GM19395 (cell line): ENCODE measurements around the gene PHLPP1.

Experiments used
- ATAC-seq: cut with Tn5 transposase; IDR thresholded peaks from one replicate; pipeline ENCODE4 v1.9.1; 2021; ENCODE audit warnings: mild to moderate bottlenecking, moderate library complexity; ENCODE audit not compliant: unreplicated experiment

Gene PHLPP1

DNA sequence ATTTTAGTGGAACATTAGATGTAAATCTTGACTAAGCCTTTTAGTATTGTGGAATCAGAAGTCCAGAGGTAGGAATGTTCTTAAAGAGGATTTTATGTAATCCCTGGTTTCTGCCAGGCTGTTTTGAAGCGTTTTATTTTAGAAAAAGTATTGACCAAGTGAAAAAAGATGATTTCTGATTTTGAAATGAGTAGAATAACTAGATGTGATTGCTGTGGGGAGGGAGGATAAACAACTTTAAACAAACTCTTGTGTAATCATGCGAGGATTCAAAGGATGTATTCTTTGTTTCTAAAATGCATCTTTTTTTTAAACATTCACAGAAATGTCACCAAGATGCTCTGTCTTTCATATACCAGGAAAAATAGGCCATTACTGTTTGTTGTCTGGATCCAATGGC, 53.9 kb downstream of the PHLPP1 start:
- no peak for ATAC-seq

- peak; percentile 65 for ATAC-seq
Measured at GRCh38 chr18:62771494-62772270, 56.3 kb downstream of the PHLPP1 start.

DNA sequence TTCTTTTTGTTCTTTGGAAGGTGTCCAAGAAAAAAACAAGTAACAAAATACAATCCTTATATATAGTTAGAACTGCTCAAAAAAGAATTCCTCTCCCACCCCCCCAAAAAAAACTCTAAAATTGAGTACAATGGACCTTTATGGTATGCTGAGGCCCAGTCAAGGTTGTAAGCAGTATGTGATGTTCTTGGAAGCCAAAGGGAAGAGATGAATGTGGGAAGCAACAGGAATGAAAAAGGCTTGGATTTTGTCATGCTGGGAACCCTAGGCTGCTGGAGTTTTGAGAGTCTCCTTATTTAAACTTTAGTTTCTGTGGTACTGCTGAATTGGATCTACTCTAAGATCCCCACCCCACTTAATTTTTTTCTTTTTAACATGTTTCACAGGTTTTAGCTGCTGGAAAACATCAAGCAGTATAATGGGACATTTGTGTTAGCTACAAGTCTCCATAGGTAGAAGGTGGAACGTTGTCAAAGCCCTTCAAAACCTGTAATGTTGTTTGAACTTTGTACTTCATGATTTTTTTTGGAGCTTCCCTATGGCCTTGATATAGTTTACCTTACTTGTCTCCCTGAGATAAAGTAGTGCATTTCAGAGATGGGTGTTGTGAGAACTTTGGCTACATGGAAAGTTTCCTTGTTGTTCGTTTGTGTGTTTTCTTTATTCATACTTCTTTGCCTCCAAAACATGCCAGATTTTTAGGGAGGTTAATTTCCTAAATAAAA, 57.7 kb downstream of the PHLPP1 start:
- ATAC-seq = no peak

DNA sequence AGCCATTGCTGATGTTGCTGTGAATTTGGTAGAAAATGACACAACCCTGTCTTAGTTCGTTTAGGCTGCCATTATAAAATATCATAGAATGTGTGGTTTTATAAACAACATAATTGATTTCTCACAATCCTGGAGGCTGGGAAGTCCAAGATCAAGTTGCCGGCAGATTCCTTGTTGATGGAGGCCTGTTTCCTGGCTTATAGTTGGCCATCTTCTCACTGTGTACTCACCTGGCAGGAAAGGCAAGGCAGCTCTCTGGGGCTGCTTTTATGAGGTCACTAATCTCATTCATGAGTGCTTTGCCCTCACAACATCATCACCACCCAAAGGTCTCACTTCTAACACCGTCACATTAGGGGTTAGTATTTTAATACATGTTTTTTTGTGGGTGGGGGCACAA, 58.4 kb downstream of the PHLPP1 start:
- no peak for ATAC-seq

- no peak for ATAC-seq
Measured at GRCh38 chr18:62776024-62776570, 60.8 kb downstream of the PHLPP1 start.

GRCh38 chr18:62777814-62778213, 62.5 kb downstream of the PHLPP1 start:
- no peak for ATAC-seq

DNA sequence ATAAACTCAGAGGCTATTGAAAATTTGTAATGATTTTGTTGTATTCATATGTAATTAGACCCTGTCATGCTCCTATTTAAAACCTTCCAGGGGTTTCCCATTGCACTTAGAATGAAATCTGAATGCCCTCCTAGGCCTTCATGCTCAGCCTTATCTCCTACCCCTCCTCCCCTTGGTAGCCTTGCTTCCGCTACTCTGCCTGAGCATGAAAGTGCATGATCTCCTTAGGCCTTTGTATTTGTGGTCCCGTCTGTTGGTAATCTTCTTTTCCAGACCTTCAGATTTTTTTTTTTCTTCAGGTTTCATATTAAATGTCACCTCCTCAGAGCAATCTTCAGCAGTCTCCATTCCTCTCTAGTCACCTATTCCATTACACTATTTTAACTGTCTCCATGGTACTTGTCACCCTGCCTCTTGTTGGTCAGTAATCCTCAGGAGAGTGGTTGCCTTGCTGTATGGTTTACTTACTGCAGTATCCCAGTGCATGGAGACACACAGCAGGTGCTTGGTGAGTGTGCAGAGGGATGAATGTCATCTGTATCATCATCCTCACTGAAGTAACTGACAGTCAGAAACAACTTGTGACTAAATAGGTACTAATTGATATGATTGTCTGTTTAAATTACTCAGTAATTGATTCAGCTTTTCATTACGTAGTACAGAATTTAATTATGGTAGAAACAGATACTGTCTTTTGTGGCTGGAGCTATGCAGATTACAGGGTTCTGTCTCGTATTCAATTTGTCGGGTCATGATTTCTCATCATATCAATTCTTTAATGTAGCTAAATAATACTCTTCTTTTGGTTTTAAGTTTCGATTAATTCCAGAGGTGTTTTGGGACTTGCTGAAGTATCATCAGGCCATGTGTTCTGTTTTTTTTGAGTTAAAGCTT, 63.9 kb downstream of the PHLPP1 start:
- ATAC-seq = no peak

DNA sequence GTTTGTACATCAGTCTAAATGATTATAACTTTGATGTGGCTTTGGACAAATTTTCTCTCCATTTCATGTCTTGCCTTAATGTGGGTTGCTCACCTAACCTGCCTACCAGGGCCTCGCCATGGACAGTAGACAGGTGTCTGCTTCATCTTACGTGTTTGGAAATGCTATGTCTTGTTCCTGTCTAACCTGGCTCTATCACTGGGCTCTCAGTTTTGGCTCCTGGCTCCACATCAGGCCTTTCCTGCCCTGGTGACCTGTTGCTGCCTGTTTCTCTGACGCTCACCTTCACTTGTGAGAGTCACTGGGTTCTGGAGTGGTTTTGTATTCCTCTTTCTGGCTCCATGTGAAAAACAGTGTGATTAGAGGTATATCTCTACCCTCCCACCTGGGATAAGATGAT, 65.9 kb downstream of the PHLPP1 start:
- no peak for ATAC-seq

DNA sequence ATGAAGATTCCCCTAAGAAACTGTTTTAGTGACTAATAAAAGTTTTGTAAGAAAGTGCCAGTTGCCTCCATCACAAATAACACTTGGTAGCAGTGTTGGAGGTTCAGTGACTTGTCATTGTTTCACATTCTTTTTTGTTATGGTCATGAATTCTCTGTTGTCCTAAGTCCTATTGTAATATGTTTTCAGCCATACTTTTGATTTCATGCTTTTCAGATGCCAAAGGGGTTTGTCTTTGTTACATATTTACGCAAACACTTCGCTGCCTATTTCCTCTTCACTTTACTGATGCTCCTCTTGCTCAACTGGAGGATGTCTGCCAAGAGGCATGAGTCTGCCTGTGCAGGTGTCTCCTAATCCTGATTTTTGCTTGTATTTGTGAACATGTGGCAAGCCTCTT, 66.6 kb downstream of the PHLPP1 start:
- ATAC-seq = no peak

- ATAC-seq = peak; percentile 76
Measured at GRCh38 chr18:62784338-62784965, 69.1 kb downstream of the PHLPP1 start.

GRCh38 chr18:62784966-62785413, 69.6 kb downstream of the PHLPP1 start:
- ATAC-seq = no peak

GRCh38 chr18:62786689-62787088, 71.3 kb downstream of the PHLPP1 start:
- no peak for ATAC-seq

DNA sequence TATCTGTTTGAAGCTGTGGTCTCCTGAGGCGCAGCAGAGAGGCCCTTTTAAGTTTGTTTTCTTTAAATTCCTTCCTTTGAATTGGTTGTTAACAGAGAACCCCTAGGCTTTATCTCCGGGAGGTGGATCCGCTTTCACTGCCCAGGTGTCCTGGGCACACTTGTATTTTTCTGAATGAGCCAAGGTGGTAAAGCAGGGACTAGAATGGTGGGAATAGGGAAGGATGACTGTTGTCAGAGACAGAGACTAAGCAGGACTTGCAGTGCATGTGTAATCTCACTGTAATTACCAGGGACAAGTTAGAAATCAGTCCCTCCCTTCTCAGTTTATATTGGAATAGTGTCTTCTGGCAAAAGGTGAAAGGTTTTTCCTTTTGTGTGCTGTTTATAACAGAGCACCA, 72.8 kb downstream of the PHLPP1 start:
- ATAC-seq = no peak

- no peak for ATAC-seq
Measured at GRCh38 chr18:62788876-62789275, 73.5 kb downstream of the PHLPP1 start.

DNA sequence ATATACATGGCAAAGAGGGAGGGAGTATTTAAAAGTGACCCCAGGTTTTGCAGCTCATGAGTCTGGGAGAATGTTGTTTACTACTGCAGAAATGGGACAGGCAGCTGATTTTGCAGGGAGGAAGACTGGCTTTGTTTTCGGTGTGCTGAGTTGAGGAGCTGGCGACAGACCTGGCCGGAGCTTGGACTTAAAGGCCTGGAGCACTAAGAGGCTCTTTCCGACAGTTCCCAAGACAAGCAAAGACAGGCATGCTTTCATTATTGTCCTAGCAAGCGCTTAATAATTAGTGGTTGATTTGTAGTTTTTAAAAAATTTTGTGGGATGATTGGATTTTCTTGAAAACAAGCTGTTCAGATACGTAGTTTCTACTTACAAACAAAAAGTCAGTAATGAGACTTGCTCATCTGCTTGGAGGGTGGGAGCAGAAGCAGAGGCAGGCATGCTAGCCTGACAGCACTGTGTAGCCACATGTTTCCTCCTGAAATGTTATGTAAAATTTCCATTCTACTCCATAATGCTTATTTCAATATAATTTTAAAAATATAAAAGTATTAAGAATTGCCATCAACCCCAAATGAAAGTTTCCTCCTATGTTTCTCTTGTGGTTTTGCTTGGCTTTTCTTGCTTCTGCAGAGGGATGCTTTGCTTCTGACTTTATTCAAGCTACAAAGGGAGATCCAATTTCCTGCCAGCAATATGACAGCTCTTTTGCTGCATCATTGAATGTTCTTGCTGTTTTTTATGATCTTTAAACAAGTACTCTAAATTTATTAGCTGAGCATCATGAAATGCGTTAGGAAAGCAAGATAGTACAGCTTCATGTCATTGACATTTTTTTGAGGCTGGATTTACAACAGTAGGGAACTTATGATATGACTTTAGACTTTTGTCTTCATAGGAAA, 75.8 kb downstream of the PHLPP1 start:
- no peak for ATAC-seq

DNA sequence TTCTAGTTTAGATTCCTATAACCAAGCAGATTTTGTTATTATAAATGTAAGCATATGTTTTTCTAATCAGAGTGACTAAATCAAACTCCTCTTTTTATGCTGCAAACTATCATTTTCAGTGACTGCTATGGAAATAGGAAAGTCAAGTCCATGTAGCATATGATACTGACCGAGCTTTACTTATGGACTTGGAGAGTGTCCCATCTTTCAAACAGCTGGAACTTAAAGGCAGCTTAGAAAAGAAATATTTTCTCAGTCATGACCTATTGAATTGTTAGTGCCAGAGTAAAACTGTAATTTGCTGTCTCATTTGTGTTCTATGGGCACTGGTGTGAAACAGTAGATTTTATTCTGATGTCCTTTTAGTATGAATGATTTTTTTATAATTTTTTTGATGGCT, 76.7 kb downstream of the PHLPP1 start:
- no peak for ATAC-seq

DNA sequence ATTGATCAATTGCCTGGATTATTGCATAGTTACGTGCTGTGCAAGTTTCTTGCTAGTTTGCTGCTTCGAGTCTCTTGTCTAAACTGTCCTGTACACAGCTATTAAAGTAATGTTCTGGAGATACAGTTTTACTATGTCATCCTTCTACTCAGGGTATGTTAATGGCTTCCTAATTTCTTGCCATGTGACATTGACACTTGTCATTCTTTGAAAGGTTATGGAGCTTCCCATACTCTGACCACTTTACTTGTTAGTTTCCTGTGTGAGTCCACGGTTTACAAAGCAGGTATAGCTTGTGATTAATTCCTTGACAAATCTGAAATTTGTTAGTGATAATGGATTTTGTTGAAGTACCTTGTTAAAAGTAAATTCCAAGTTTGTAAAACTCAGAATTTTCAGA, 80.5 kb downstream of the PHLPP1 start:
- ATAC-seq = no peak

GRCh38 chr18:62796216-62796621, 80.9 kb downstream of the PHLPP1 start:
- no peak for ATAC-seq

GRCh38 chr18:62797329-62797728, 82.0 kb downstream of the PHLPP1 start:
- no peak for ATAC-seq

- no peak for ATAC-seq
Measured at GRCh38 chr18:62799977-62800376, 84.6 kb downstream of the PHLPP1 start.
